Fibroblast of peridontal ligament (primary cell): ENCODE results near the gene TMC1.
A peak's percentile ranks its signal among the peaks of the same experiment; 100 is the strongest.

Experiments
- DNase-seq: peaks from one replicate; pipeline ENCODE4 v3.0.0-alpha.2; 2010; ENCODE audit errors: extremely low read depth

Gene TMC1

DNA sequence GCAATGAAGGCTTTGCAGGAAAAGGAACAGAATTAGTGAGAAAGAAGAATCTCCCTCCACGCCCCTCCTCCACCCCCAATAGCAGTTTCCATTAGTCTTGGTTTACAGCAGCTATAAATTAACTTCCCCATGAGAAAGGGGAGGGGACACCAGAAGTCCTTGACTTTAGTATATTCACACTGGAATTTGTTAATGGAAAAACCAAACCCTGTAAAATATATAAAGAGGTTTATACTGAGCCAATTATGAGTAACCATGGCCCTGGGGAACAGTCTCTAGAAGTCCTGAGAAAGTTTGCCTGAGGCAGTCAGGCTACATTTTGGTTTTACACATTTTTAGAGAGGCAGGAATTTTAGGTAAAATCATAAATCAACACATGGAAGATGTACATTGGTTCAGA is 342.9 kb downstream of the TMC1 start:
- DNase-seq = peak; percentile 31

GRCh38 chr9:72871685-72872084 is 350.3 kb downstream of the TMC1 start:
- DNase-seq = peak; percentile 67

DNA sequence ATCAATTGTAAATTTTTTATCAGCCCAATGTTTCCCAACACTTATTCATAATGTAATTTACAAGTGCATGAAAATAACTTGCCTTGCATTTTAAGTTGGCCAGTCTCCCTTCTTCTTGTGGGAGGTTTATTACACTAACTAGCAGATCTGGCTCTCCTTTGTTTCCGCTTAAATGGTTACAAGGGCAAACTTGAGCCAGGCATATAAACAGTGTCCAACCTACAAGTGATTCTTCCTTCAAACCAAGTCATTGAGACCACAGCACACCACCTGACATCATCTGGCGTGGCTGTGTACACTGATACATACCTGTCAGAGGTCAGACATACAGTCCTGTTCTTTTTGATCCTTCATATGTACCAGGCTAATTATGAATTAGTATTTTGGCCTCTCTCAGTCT is 351.3 kb downstream of the TMC1 start:
- no peak for DNase-seq

- DNase-seq = no peak
These were observed 352.0 kb downstream of the TMC1 start for GRCh38 chr9:72873456-72873855.

DNA sequence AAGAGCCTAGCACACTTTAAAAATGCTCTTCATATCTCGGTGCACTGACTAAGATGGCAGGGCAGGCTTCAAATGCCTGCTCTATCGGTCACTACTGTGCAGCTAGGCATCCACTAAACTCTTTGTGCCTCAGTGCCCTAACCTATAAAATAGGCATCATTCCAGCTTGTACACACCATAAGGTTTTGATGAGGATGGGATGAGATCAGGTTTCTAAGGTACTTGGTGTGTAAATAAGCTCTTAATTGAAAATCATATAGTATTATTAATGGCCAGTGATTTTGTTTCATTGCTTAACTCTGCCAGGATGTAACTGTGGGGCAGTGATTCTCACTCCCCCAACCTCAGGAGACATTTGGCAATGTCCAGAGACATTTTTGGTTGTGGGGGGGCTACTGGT is 352.9 kb downstream of the TMC1 start:
- DNase-seq = no peak

DNA sequence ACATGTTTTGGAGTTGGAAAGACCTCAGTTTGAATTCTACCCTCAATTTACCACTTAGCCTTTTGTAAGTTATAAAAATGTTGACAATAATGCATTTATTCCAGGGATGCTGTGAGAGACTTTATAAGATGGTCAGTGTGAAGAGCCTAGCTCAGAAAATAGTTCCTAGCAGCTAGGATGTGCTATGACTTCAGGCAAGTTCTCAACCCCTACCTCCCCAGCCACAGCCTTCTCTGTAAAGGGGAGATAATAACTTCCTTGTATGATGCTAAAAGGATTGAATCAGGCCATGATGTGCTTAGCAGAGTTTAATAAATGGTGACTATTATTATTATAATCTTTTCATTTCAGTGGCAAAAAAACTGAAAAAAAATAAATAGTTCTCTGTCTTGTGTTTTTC is 353.8 kb downstream of the TMC1 start:
- DNase-seq = no peak

GRCh38 chr9:72880821-72881220 is 359.4 kb downstream of the TMC1 start:
- DNase-seq = no peak

- DNase-seq = no peak
These were observed 360.8 kb downstream of the TMC1 start for GRCh38 chr9:72882117-72882775.

DNA sequence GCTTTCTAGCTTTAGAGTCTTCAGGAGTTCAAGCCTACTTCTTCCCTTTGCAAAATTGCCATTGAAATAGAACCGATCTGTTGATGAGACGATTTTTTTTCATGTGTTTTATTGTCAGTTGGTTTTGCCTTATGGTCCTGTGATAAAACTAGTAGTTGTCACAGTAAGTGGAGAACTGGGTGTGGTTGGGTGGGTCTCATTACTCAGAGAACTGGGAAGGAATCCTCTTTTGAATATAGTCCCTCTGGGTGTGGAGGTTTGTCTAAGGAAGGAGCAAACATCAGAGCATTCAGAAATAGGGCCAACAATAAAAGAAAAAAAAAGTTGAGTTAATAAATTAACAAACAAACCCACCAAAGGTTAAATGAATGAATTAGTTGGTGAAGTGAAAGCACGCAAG is 362.5 kb downstream of the TMC1 start:
- no peak for DNase-seq

GRCh38 chr9:72884508-72884907 is 363.1 kb downstream of the TMC1 start:
- no peak for DNase-seq
